Upper lobe of left lung (tissue), 4 donors: ENCODE data around the gene PDPR.
"Not testable (repeated sequence)": the region's sequence is repeated elsewhere in the genome, so short reads cannot be mapped to it uniquely, and the experiment has no call there.

ENCODE experiments used
- POLR2A ChIP-seq, 4 donors: fragments of 450-650 bp; IDR thresholded peaks; one replicate each; pipeline ENCODE4 v1.5.1; 2016 to 2017; ENCODE audit warnings: antibody characterized with exemption in 4 of 4, mild to moderate bottlenecking in 2 of 4
- POLR2AphosphoS5 ChIP-seq, 2 donors: sonication (generic); formaldehyde crosslinking; IDR thresholded peaks; one replicate each; pipeline ENCODE4 v1.5.1; 2017; ENCODE audit warnings: antibody characterized with exemption in 2 of 2
- TF ChIP-seq, protein P1 (sequence below), 6 experiments: fragments of 450-650 bp in 4 of 6; fragments of 200-600 bp in 2 of 6; sonication (generic) in 2 of 6; IDR thresholded peaks; one replicate each; pipeline ENCODE4 v1.5.1; 2016 to 2019; ENCODE audit warnings: antibody characterized with exemption in 6 of 6

DNA sequence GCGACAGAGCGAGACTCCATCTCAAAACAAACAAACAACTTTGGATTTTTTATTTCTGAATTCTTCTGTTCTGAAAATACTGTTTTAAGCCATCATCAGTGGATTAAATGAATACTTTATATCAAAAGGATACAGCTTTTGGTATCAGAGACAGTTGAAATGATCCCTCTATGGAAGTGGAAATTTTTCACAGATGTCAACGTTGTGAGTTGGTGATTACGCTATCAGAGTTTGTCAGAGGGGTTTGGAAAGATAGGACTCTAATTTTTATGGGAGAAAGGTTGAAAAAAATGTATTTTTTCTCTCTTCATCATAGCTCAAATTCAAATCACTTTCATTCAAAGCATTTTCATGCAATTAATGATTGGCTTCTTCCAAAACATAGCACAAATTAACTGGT, 30.2 kb upstream of the PDPR start:
- TF ChIP-seq, protein P1, sequence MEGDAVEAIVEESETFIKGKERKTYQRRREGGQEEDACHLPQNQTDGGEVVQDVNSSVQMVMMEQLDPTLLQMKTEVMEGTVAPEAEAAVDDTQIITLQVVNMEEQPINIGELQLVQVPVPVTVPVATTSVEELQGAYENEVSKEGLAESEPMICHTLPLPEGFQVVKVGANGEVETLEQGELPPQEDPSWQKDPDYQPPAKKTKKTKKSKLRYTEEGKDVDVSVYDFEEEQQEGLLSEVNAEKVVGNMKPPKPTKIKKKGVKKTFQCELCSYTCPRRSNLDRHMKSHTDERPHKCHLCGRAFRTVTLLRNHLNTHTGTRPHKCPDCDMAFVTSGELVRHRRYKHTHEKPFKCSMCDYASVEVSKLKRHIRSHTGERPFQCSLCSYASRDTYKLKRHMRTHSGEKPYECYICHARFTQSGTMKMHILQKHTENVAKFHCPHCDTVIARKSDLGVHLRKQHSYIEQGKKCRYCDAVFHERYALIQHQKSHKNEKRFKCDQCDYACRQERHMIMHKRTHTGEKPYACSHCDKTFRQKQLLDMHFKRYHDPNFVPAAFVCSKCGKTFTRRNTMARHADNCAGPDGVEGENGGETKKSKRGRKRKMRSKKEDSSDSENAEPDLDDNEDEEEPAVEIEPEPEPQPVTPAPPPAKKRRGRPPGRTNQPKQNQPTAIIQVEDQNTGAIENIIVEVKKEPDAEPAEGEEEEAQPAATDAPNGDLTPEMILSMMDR (IDR thresholded peaks at IDR 0.05) = not testable (repeated sequence)
- not testable (repeated sequence) for TF ChIP-seq POLR2A, POLR2AphosphoS5 (IDR thresholded peaks at IDR 0.05)
